GM13977 (cell line): ENCODE results near the gene CBX2.
A peak's percentile ranks its signal among the peaks of the same experiment; 100 is the strongest.

ENCODE experiments used
- DNase-seq: peaks from one replicate; pipeline ENCODE4 v3.0.0; 2012; ENCODE audit warnings: low spot score
- CTCF ChIP-seq: IDR thresholded peaks from 2 replicates; pipeline ENCODE4 v1.5.1; 2012; ENCODE audit warnings: mild to moderate bottlenecking, control low read depth; ENCODE audit not compliant: insufficient read depth; ENCODE audit errors: extremely low read depth, missing control alignments
- in situ Hi-C: fragments of 300-500 bp; cut with MboI; formaldehyde crosslinking; loops from one replicate; pipeline ENCODE4 v1.12.0; 2022; ENCODE audit warnings: low sequenced_read_pairs, low pct_unique_long_range_greater_than_20kb, mixed read lengths, inconsistent platforms; ENCODE audit not compliant: unreplicated experiment

The CBX2 gene

GRCh38 chr17:79794659-79795511, 16.9 kb downstream of the CBX2 start:
- DNase-seq: no peak
- TF ChIP-seq CTCF: no peak
- in situ Hi-C loops: loop anchor here (10.0 to 25.0 kb wide), 2 partner anchors 50 to 167 kb away; no protein-coding TSS in a partner anchor

GRCh38 chr17:79795795-79796443, 18.0 kb downstream of the CBX2 start:
- no peak for DNase-seq
- in situ Hi-C loops: loop anchor here (10.0 to 25.0 kb wide), 2 partner anchors 49 to 166 kb away; no protein-coding TSS in a partner anchor
- TF ChIP-seq CTCF: no peak

GRCh38 chr17:79796444-79796762, 18.5 kb downstream of the CBX2 start:
- no peak for TF ChIP-seq CTCF
- in situ Hi-C loops: loop anchor here (10.0 to 25.0 kb wide), 2 partner anchors 48 to 166 kb away; no protein-coding TSS in a partner anchor
- DNase-seq: peak; percentile 58

- TF ChIP-seq CTCF: peak; percentile 4
- in situ Hi-C loops: loop anchor here (10.0 to 25.0 kb wide), 2 partner anchors 48 to 165 kb away; no protein-coding TSS in a partner anchor
- DNase-seq: peak; percentile 100
Measured at GRCh38 chr17:79796763-79797491, 19.0 kb downstream of the CBX2 start, which contains the start of gene CBX8. TSS of gene CBX8 (minus strand) at chr17:79797077. CDS start at chr17:79796998, 79 bp downstream.

GRCh38 chr17:79797492-79798298, 19.7 kb downstream of the CBX2 start:
- DNase-seq: peak; percentile 74
- in situ Hi-C loops: loop anchor here (10.0 to 25.0 kb wide), 2 partner anchors 47 to 165 kb away; no protein-coding TSS in a partner anchor
- TF ChIP-seq CTCF: no peak
